HG02970 (cell line): ENCODE measurements around the gene VPS4A.
A peak's percentile ranks its signal among the peaks of the same experiment; 100 is the strongest.

Experiments used
- ATAC-seq: cut with Tn5 transposase; IDR thresholded peaks from one replicate; pipeline ENCODE4 v1.9.1; 2021; ENCODE audit warnings: mild to moderate bottlenecking, moderate library complexity, moderate number of reproducible peaks; ENCODE audit not compliant: unreplicated experiment, low FRiP score

Gene VPS4A

DNA sequence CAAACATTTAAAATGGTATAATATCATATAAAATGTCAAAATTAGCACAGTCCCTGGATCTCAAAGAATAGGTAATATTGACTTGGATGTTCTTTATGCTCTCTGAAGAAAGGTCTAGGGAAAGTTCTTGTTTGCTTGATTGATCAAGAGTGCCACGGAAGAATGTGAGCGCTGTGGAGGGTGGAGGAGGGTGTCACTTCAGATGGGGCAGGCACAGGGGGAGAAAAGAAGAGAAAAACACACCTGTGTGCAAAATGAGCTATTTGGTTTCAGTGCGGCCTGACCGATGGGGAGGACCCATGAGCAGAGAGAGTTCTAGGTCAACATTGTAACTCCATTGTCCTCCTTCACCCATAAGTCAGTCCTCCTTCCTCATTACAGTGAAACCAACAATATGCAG is 8.8 kb upstream of the VPS4A start:
- ATAC-seq = no peak

DNA sequence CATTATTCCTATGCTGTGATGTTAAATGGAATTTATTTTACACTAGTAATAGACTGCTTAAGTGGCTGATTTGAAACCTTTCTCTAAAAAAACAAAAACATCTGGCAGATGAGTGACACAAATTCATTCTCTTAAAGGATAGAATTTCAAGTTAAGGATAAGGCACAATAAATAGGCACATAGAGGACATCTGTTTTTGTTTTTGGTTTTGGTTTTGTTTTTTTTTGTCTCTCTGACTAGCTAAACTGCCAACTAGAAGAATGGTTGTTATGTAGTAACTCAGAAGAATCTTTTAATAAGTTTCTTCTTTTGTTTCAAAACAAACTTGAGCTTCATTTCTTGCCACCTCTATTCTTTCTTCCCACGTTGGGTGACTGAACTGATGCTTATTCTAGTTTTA is 5.1 kb upstream of the VPS4A start:
- no peak for ATAC-seq

DNA sequence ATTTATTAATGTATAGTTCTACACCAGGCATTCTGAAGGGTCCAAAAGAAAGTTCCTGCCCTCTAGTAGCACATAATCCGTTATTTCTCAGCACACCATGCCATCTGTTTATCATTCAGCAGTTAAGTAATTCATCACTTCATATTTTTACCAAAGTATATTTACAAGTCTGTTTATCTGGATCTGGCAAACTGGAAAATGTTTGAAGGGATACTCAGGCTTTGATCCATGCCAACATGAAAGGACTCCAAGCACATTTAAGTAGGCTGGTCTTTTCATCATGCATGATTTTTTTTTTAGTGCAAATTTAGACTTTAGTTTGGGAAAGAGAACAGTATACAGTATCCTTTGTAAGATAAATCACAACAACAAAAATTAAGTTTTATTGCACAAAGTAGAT is 4.1 kb upstream of the VPS4A start:
- no peak for ATAC-seq

DNA sequence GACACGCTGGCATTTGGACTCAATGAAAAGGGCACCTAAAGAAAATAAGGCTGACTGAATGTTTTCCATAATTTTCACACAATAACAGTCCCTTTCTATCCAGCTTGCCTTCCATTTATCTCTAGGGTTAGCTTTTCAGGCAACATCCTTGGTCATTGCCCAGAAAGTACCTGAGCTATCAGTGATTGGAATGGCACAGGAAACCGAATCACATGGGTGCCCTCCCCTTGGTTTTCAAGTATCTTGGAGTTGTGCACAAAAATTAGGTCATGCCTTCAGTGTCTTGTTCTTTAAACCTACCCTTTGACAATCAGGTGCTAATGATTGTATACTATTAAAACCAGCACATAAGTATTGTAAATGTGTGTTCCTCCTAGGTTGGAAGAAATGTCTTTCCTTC is 3.3 kb upstream of the VPS4A start:
- ATAC-seq = no peak

DNA sequence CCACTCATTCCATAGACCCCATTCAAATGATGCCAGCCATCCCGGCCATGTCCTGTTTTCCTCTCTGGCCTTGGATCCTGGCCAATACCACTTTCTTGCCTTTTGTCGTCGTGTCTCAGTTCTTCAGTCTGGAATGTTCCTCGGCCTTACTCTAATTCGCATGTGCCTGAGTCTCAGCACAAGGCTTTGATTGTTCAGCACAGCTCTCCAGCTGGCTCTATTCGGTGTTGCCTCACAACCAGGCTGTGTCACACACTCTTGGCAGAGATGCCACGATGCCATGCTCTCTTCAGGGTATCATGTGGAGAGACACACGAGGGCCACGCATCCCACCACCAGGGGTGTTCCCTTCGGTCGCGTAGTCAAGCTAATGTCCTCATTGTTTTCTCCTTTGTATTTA is 1.8 kb upstream of the VPS4A start:
- ATAC-seq = no peak

DNA sequence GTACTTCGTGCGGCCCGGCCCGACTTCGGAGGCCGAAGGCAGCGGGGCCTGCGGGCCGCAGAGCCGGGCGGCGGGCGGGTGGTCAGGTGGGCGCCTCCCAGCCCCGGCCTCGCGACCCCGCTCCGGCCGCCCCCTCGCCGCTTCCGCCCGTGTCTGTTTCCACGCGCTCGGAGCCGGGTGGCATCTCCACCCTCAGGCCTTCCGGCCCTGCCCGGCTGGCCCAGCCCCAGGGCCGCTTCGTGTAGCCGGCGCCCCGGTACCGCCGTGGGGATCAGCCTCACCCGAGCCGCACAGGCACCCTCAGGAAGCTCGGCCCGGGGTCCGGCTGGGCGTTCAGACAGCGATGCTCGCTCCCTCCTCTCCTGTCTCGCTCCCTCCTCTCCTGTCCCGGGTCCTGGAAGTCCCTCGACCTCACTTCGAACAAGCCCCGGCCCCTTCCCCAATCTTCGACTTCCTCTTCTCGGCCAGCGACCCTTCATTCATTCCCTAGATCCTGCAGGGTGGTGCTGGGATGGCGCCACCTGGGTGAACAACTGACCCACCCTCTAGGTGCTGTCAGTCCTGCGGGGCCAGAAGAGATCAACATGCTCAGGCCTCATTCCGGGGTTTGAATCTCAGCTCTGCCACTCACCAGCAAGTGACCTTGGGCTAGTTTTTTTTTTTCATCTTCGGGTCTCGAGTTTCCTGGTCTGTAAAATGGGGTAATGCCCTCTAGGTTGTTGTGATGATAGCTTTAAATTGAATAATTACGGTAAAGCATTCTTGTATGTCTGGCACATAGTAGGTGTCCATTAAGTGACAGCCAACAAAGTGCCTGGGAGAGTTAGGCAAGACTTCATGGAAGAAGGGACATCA is 610 bp downstream of the VPS4A start:
- peak; percentile 35 for ATAC-seq

DNA sequence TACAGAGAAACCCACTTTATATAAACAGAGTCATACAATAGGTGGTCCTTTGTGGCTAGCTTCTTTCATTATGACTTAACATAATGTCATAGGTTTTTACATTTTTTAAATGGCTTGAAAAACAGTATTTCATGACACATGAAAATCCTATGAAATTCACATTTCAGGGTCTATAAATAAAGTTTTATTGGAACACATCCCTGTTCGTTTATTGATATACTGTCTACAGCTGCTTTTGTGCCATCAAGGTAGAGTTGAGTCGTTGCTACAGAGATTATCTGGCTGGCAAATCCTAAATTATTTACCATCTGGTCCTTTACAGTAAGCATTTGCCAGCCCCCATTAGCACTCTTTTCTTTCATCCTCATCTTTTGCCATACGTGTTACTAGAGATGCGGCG is 2.3 kb downstream of the VPS4A start:
- no peak for ATAC-seq

DNA sequence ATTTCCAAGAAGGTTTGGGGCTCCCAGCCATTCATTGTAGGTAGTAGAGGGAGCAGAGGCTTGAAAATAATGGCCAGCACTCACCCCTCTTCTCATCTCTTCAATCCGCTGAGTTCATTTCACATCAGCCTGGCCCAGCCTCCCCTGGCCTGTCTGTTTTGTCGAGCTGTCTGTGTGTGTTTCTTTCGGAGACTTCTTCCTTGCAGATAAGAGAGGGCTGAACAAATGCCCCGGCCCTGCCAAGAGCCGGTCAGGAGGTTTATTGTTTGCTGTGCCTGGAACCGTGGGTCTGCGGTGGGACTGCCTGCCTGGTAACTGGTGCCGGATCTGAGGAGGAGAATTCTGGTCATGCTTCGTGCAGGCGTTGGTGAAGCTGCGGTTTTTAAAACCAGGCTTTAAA is 3.4 kb downstream of the VPS4A start:
- no peak for ATAC-seq

DNA sequence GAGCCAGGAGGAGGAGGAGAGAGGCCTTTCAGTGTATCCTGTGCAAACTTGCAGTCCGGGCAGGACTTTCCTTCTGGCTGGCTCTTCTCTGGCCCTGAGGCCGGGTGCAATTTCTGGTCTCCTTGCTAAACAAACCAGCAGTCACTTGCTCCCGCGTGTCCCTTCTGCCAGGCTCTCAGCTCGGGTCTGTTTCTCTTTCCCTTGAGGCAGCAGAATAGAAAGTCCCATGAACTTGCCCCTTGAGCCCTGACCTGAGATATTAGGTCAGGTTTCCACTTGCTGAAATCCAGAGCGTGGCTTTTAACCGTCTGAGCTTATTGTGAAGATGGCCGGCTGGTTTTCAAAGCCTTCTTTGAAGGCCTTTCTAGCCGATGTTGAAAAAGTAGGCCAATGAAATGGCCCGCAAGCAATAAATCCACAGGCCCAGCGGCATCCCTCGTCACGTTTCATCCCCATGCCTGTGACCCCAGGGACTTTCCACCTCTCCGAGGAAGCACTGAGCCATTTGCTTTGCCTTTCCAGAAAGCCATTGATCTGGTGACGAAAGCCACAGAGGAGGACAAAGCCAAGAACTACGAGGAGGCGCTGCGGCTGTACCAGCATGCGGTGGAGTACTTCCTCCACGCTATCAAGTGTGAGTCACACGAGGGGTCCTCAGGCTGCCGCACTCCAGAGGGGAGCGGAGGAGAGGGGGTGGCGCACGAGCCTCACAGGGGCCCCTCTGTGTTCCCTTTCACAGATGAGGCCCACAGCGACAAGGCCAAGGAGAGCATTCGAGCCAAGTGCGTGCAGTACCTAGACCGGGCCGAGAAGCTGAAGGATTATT is 4.5 kb downstream of the VPS4A start:
- ATAC-seq = no peak

DNA sequence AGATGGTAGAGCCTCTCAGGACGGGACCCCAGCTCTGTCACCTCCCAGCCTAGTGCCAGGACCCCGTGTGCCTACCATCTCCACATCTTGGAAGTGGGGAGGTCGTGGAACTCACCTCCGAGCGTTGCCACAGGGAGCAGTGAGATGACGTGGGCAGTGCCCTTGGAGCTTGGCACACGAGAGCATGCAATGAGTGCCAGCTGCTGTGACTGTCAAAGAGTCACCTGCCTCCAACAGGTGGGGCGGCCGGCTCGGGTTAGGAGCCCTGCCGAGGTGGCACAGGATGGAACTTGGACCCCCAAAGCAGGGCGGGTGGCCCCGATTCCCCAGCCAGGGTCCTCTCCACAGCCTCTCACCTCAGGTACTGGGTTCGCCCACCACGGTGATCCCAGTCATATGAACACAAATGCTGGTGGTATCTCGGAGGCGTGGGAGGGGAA is 5.5 kb downstream of the VPS4A start:
- no peak for ATAC-seq

DNA sequence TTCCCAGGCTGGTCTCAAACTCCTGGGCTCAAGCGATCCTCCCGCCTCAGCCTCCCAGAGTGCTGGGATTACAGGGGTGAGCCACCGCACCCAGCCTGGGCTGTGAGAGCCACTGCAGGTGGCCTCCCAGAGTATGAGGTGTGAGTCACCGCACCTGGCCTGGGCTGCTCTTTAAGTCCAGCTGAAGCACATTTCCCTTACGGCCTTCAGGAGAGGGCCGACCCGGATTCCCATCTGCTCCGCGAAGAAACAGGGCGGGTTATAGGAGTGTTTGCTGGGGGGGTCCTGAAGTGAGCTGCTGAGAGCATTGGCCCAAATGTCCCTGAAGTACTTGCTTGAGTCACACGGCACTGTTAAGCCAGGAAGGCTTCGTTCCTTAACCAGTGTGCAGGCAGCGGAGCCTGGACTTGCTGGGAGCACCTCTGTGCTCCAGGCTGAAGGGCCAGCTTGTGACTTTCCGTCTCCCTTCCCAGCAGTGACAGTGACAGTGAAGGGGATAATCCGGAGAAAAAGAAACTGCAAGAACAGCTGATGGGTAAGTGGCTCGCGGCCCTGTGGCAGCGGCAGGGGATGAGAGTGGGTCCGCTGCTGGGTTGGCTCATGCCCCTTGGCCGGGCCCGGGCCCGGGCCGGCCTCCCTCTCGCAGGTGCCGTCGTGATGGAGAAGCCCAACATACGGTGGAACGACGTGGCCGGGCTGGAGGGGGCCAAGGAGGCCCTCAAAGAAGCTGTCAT is 7.2 kb downstream of the VPS4A start:
- no peak for ATAC-seq

DNA sequence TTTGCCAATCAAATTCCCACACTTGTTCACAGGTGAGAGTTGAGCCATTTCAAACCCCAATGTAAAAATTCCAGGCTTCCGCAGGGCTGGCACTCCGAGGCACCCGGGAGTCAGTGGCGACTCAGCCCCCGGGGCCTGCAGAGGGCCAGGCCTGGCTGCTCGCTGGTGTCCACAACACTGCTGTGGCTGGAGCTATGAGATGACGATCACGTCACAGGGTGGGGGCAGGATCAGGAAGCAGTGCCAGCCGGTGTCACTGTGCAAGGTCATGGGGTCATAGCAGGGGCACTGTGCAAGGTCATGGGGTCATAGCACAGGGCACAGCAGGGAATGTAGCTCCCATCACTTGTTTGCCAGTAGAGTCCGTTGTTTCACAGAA is 7.8 kb downstream of the VPS4A start:
- ATAC-seq = no peak

DNA sequence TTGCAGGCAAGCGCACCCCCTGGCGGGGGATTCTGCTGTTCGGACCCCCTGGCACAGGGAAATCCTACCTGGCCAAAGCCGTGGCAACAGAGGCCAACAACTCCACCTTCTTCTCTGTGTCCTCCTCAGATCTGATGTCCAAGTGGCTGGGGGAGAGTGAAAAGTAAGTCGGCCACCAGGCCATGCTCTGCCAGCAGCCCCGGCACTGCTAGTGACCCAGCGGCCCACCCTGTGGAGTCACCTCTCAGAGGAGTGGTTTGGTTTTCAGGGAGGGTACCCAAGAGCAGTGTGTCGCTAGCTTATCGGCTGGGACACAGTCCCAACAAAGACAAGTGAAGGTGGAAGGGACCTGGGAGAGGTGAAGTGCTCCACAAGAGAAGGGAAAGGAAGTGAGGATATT is 8.2 kb downstream of the VPS4A start:
- no peak for ATAC-seq

DNA sequence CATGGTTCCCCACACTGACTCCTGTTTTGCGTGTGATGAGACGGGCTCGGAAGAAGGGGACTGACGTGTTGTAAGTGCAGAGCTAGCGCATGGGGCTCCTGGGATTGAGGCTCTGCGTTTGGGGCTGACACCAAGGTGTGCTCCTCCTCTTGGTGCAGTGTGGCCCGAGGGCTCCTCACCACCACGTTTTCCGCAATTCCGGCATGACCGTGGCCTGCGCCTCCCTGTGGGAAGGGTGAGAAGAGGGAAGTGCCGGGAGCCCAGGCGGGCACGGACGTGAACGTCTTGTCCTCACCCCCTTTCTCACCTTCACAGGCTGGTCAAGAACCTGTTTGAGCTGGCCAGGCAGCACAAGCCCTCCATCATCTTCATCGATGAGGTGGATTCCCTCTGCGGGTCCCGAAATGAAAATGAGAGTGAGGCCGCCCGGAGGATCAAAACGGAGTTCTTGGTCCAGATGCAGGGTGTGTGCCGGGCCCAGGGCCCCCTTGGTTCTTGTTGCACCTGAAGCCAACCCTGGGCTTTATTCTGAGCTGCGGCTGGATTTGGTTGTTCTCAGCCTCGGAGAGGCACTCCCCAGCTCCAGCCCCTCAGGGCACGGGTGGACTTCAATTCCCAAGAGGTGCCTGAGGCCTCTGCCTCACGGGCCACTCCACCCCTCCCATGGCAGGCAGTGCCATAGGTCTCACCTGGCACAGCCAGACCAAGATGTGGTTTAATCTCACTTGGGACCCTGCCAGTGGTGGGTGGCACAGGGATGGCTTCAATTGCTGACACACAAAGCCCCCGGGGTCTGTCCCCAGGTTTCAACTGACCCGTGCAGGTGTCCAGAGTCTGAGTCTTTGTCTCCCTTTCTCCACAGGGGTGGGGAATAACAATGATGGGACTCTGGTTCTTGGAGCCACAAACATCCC is 8.9 kb downstream of the VPS4A start:
- ATAC-seq = no peak

DNA sequence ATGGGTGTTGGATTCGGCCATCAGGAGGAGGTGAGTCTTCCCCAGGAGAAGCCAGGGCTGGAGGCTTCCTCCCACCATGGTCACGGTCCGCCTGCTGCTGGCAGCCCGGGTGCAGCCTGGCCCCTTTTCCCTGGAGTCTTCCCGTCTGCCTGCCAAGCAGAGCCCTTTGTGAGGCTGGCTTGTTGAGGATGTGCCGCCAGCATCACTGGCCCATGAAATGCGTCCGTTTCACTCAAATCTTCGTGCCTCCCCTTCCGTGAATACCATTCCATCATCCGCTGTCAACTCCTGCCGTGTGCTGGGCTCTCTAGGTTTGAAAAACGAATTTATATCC is 9.6 kb downstream of the VPS4A start:
- no peak for ATAC-seq

DNA sequence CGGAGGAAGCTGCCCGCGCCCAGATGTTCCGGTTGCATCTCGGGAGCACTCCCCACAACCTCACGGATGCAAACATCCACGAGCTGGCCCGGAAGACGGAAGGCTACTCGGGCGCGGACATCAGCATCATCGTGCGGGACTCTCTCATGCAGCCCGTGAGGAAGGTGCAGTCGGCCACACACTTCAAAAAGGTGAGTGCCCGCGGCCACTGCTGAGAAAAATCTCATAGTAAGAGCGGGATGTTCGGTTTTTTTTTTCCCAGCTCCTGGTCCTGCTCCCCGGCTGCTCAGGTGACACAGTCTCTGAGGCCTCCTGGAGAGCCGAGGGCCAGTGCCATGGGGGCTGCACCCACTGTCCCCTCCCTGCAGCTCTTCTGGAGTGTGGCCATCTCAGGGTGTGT is 9.9 kb downstream of the VPS4A start:
- ATAC-seq = no peak

DNA sequence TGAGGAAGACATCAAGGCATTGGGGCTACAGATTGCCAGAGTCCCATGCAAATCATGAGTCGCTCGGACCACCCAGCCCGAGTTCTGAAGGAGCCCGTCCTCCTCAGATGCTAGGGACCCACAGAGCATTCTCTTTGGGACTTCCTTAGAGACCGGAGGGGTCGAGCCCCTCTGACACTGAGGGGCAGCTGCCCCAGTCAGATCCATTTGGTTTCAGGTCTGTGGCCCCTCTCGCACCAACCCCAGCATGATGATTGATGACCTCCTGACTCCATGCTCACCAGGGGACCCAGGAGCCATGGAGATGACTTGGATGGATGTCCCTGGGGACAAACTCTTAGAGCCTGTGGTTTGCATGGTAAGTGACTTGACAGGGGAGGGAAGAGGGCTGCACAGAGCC is 11.2 kb downstream of the VPS4A start:
- ATAC-seq = no peak

DNA sequence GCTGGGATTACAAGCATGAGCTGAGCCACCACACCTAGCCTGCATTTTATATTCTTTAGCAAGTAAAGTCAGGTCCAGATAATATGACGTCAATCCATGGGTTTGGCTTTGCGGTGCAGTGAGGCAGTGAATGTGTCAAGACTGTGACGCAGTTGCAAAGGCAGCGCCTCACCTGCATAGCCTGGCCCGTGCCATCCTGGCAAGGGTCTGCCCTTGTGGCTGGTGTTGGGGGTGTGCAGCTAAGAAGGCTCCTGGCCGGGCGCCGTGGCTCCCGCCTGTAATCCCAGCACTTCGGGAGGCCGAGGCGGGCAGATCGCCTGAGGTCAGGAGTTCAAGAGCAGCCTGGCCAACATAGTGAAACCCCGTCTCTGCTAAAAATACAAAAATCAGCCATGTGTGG is 12.3 kb downstream of the VPS4A start:
- ATAC-seq = no peak

DNA sequence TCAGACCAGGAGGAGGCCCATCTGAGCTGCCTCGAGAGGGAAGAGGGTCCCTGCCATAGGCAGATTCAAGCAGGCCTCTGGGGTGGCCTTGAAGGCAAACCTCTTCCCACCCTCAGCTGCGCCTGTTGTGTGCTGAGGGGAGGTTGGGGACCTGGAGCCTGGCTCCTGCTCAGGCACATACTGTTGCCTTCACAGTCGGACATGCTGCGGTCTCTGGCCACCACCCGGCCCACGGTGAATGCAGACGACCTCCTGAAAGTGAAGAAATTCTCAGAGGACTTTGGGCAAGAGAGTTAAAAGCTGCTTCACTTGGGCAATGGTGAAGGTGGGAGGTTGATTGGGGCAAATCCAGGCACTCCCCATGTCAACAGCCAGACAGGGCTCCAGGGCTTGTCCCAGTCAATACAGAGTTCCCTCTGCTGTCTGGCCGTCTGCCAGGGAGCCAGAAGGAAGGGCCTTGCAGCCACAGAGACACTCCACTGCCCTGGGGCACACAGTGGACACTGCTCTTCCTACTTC is 12.9 kb downstream of the VPS4A start:
- ATAC-seq = no peak
